Measurements from ENCODE around the gene SHB. TPM values are rescaled to one million over a fixed set of nuclear protein-coding genes. Genes with fewer than 3 reads are reported as not detected.
A peak's percentile ranks its signal among the peaks of the same experiment; 100 is the strongest.

SHB gene
- total RNA-seq, 1 donor from 2014 or later: 20.9 TPM

- no peaks in the 10 kb centered on the region for H3K27me3 ChIP-seq
- no peaks in the 10 kb centered on the region for H3K9me3 ChIP-seq
- no peak overlapping the region for H3K4me3 ChIP-seq
- no peaks in the 10 kb centered on the region for H3K36me3 ChIP-seq
- peak in 1 of 2 donors; percentile 77 for DNase-seq (ENCODE audit: extremely low spot score in 2 of 2)
- no peaks in the 10 kb centered on the region for H3K4me1 ChIP-seq
- TF ChIP-seq POLR2A (IDR thresholded peaks at IDR 0.05) (no peak), POLR2AphosphoS5 (IDR thresholded peaks at IDR 0.05; ENCODE audit: insufficient read depth in 1 of 2, low read depth in 1 of 2) (no peak)
- TF ChIP-seq, protein P1, sequence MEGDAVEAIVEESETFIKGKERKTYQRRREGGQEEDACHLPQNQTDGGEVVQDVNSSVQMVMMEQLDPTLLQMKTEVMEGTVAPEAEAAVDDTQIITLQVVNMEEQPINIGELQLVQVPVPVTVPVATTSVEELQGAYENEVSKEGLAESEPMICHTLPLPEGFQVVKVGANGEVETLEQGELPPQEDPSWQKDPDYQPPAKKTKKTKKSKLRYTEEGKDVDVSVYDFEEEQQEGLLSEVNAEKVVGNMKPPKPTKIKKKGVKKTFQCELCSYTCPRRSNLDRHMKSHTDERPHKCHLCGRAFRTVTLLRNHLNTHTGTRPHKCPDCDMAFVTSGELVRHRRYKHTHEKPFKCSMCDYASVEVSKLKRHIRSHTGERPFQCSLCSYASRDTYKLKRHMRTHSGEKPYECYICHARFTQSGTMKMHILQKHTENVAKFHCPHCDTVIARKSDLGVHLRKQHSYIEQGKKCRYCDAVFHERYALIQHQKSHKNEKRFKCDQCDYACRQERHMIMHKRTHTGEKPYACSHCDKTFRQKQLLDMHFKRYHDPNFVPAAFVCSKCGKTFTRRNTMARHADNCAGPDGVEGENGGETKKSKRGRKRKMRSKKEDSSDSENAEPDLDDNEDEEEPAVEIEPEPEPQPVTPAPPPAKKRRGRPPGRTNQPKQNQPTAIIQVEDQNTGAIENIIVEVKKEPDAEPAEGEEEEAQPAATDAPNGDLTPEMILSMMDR (IDR thresholded peaks at IDR 0.05): no peak
- no peak overlapping the region for H3K27ac ChIP-seq
- intact Hi-C loops (cut with DNase I): no loop called here
Measured at GRCh38 chr9:38089387-38090165, 20.5 kb upstream of the SHB start.

GRCh38 chr9:38088006-38088925 is 19.2 kb upstream of the SHB start:
- no peaks in the 10 kb centered on the region for H3K4me1 ChIP-seq
- DNase-seq (ENCODE audit: extremely low spot score in 2 of 2): peak; percentile 79 to 86
- TF ChIP-seq, protein P1 (IDR thresholded peaks at IDR 0.05): peak; percentile 38 to 75 (median 67)
- no peak for TF ChIP-seq POLR2A (IDR thresholded peaks at IDR 0.05)
- H3K36me3 ChIP-seq: no peaks in the 10 kb centered on the region
- no peak overlapping the region for H3K4me3 ChIP-seq
- no peaks in the 10 kb centered on the region for H3K9me3 ChIP-seq
- no peaks in the 10 kb centered on the region for H3K27me3 ChIP-seq
- no peak overlapping the region for H3K27ac ChIP-seq
- intact Hi-C loops (cut with DNase I): no loop called here

GRCh38 chr9:38086496-38086895 is 17.5 kb upstream of the SHB start:
- Histone ChIP-seq H3K36me3 (no peaks in the 10 kb centered on the region), H3K27me3 (no peaks in the 10 kb centered on the region), H3K4me1 (no peaks in the 10 kb centered on the region), H3K4me3 (no peak overlapping the region), H3K27ac (no peak overlapping the region), H3K9me3 (no peaks in the 10 kb centered on the region)
- intact Hi-C loops (cut with DNase I): no loop called here
- TF ChIP-seq POLR2A (IDR thresholded peaks at IDR 0.05) (no peak), POLR2AphosphoS5 (IDR thresholded peaks at IDR 0.05; ENCODE audit: insufficient read depth in 1 of 2, low read depth in 1 of 2) (no peak)
- TF ChIP-seq, protein P1 (IDR thresholded peaks at IDR 0.05): no peak
- DNase-seq (ENCODE audit: extremely low spot score in 2 of 2): peak; percentile 19 to 60

- Histone ChIP-seq H3K9me3 (no peaks in the 10 kb centered on the region), H3K27ac (no peak overlapping the region), H3K4me3 (no peak overlapping the region), H3K36me3 (no peaks in the 10 kb centered on the region), H3K27me3 (no peaks in the 10 kb centered on the region), H3K4me1 (no peaks in the 10 kb centered on the region)
- TF ChIP-seq, protein P1 (IDR thresholded peaks at IDR 0.05): no peak
- TF ChIP-seq POLR2AphosphoS5 (IDR thresholded peaks at IDR 0.05; ENCODE audit: insufficient read depth in 1 of 2, low read depth in 1 of 2) (no peak), POLR2A (IDR thresholded peaks at IDR 0.05) (no peak)
- DNase-seq (ENCODE audit: extremely low spot score in 2 of 2): peak; percentile 13 to 52
- intact Hi-C loops (cut with DNase I): no loop called here
Measured at GRCh38 chr9:38085308-38085707, 16.3 kb upstream of the SHB start.
